ENCODE results near the gene MCTP1.

DNA sequence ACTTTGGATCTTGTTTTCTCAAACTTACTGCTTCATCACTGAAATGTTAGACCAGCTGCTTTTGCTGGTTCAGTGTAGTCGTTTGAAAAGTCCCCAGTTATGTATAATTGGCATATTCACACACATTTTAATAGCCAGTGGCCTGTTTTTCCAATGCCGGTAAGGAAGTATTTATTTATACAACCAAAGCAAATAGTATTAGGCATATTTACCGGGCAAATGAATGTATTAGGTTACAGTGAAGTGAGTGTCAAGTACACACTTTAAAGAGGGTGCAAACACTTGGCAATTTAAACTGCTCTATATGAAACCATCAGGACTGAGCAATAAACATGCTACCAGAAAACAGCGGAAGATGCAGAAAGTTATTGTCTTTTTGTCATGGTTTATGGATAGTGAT, 242.9 kb downstream of the MCTP1 start:
- TF ChIP-seq POLR2A (IDR thresholded peaks at IDR 0.05) (no peak), POLR2AphosphoS5 (IDR thresholded peaks at IDR 0.05; ENCODE audit: insufficient read depth in 1 of 2, low read depth in 1 of 2) (no peak)
- TF ChIP-seq, protein P1, sequence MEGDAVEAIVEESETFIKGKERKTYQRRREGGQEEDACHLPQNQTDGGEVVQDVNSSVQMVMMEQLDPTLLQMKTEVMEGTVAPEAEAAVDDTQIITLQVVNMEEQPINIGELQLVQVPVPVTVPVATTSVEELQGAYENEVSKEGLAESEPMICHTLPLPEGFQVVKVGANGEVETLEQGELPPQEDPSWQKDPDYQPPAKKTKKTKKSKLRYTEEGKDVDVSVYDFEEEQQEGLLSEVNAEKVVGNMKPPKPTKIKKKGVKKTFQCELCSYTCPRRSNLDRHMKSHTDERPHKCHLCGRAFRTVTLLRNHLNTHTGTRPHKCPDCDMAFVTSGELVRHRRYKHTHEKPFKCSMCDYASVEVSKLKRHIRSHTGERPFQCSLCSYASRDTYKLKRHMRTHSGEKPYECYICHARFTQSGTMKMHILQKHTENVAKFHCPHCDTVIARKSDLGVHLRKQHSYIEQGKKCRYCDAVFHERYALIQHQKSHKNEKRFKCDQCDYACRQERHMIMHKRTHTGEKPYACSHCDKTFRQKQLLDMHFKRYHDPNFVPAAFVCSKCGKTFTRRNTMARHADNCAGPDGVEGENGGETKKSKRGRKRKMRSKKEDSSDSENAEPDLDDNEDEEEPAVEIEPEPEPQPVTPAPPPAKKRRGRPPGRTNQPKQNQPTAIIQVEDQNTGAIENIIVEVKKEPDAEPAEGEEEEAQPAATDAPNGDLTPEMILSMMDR (IDR thresholded peaks at IDR 0.05) = no peak

Measured in vagina (tissue), 2 donors.